Adipocyte (in vitro differentiated cells): ENCODE results near the gene DDX39A.
A peak's percentile ranks its signal among the peaks of the same experiment; 100 is the strongest.
"Not testable (repeated sequence)": the region's sequence is repeated elsewhere in the genome, so short reads cannot be mapped to it uniquely, and the experiment has no call there.

Source experiments
- DNase-seq: peaks from one replicate; pipeline ENCODE4 v3.0.0-alpha.2; 2015; ENCODE audit warnings: low read depth
- H3K27me3 ChIP-seq: replicated peaks from 2 replicates; pipeline ENCODE4 v1.7.0; 2013; ENCODE audit warnings: mild to moderate bottlenecking, low read length, moderate library complexity; ENCODE audit not compliant: control insufficient read depth, insufficient read depth
- H3K36me3 ChIP-seq: 2 replicates; pipeline ENCODE4 v1.7.0; 2013; ENCODE audit warnings: low read length, mild to moderate bottlenecking, moderate library complexity; ENCODE audit not compliant: control insufficient read depth, insufficient read depth, severe bottlenecking
- H3K4me1 ChIP-seq: 2 replicates; pipeline ENCODE4 v1.7.0; 2013; ENCODE audit warnings: mild to moderate bottlenecking, low read length, moderate library complexity; ENCODE audit not compliant: control insufficient read depth, insufficient read depth
- H3K4me3 ChIP-seq: 2 replicates; pipeline ENCODE4 v1.7.0; 2013; ENCODE audit warnings: mild to moderate bottlenecking, low read length, moderate library complexity
- H3K9ac ChIP-seq: 2 replicates; pipeline ENCODE4 v1.7.0; 2013; ENCODE audit warnings: mild to moderate bottlenecking, low read length, moderate library complexity
- H3K9me3 ChIP-seq: 2 replicates; pipeline ENCODE4 v1.7.0; 2013; ENCODE audit warnings: mild to moderate bottlenecking, low read length, moderate library complexity; ENCODE audit not compliant: control insufficient read depth

Gene DDX39A

GRCh38 chr19:14367016-14367415 lies 52.1 kb downstream of the DDX39A start:
- DNase-seq, result no peak
- no peak overlapping the region for H3K4me3 ChIP-seq
- no peaks in the 10 kb centered on the region for H3K36me3 ChIP-seq
- H3K9me3 ChIP-seq, result no peaks in the 10 kb centered on the region
- no peaks in the 10 kb centered on the region for H3K27me3 ChIP-seq
- peaks cover 18% of the 10 kb centered on the region for H3K4me1 ChIP-seq
- no peak overlapping the region for H3K9ac ChIP-seq

DNA sequence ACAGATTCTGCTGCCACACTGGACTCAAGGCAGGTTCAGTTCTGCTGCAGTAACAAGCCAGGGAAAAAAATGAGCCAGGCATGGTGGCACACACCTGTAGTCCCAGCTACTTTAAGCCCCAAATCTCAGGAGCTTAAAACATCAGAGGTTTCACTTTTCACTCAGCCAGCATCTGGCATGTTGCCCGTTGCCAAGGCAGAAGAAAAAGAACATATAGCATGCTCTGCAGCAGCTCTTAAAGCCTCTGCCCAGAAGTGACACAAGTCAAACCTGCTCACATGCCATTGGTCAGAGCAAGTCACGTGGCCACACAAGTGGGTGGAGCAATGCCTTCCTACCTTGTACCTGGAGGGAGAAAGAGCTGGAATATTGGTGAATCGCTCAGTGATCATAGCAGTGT lies 52.6 kb downstream of the DDX39A start:
- DNase-seq, result peak; percentile 67
- no peaks in the 10 kb centered on the region for H3K9me3 ChIP-seq
- no peaks in the 10 kb centered on the region for H3K36me3 ChIP-seq
- H3K4me1 ChIP-seq, result peaks cover 18% of the 10 kb centered on the region
- no peak overlapping the region for H3K9ac ChIP-seq
- no peaks in the 10 kb centered on the region for H3K27me3 ChIP-seq
- no peak overlapping the region for H3K4me3 ChIP-seq

DNA sequence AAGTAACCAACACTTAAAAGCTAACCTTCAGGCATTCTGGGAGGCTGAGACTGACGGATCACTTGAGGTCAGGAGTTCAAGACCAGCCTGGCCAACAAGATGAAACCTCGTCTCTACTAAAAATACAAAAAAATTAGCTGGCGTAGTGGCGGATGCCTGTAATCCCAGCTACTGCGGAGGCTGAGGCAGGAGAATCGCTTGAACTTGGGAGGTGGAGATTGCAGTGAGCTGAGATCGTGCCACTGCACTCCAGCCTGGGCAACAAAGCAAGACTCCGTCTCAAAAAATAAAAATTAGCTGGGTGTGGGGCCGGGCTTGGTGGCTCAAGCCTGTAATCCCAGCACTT lies 55.1 kb downstream of the DDX39A start:
- not testable (repeated sequence) for H3K4me3 ChIP-seq, H3K9me3 ChIP-seq, H3K27me3 ChIP-seq, H3K36me3 ChIP-seq, DNase-seq, H3K4me1 ChIP-seq
- peak overlapping the region; percentile 60 for H3K9ac ChIP-seq

DNA sequence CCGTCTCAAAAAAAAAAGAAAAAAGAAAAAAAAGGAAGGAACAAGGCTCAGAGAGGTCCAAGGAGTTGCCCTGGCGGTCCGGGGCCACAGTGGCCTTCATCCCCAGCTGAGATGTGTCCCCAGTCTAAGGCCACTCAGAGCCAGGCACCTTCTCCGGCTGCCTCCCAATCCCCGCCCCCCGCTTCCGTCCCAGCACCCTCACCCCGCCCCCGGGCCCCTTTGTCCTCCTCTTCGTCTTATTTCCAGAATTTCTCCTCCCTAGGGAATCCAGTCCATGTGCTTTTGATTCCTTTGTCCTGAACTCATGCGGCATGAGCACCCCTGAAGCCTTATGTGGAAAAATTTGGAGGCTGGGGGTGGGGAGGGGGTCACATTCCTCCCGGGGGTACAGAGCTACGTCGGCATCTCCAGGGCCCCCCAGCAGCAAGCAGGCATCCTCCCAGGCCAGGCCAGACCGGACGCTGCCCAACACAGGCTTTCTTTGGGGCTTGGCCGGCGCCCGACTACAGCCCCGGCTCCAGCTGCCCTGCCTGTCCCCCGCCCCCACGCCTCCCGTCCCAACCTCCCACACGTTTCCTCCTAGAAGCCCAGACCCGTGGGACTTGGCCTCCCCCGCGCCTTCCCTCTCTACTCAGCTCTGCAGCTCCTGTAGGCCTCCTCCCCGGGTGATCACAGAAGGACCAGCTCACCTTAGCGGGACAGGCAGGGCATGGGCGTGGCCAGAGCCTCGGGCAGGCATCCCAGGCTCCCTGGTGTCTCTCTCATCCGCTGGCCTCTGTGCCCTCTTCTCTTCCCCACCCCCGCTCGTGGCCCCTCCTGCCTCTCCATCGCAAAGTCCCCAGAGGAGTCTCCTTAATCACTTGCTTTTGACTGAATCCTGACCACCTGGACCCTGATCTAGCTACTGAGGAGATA lies 55.7 kb downstream of the DDX39A start:
- Histone ChIP-seq H3K4me3 (peak overlapping the region; percentile 50), H3K9ac (peak overlapping the region; percentile 60), H3K27me3 (no peaks in the 10 kb centered on the region), H3K36me3 (no peaks in the 10 kb centered on the region), H3K9me3 (no peaks in the 10 kb centered on the region), H3K4me1 (peaks cover 9% of the 10 kb centered on the region)
- DNase-seq, result peak; percentile 68

DNA sequence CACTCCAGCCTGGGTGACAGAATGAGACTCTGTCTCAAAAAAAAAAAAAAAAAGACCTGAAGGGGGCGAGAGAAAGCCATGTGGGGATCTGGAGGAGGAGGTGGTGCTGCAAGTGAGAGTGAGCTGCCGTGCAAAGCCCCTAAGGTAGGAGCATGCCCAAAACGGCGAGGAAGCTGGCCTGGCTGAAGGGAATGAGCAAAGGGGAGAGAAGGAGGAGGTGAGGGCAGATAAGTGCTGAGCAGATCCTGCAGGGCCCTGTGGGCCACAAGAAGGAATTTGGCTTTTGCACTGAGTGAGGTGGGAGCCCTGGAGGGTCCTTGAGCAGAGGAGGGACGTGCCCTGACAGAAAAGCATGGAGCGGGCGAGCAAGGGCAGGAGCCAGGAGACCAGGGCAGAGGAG lies 57.3 kb downstream of the DDX39A start:
- no peaks in the 10 kb centered on the region for H3K27me3 ChIP-seq
- H3K4me3 ChIP-seq, result no peak overlapping the region
- peaks cover 9% of the 10 kb centered on the region for H3K4me1 ChIP-seq
- DNase-seq, result no peak
- H3K9me3 ChIP-seq, result no peaks in the 10 kb centered on the region
- no peak overlapping the region for H3K9ac ChIP-seq
- H3K36me3 ChIP-seq, result no peaks in the 10 kb centered on the region
